Measurements from ENCODE around the gene CCDC85B.

Gene CCDC85B

DNA sequence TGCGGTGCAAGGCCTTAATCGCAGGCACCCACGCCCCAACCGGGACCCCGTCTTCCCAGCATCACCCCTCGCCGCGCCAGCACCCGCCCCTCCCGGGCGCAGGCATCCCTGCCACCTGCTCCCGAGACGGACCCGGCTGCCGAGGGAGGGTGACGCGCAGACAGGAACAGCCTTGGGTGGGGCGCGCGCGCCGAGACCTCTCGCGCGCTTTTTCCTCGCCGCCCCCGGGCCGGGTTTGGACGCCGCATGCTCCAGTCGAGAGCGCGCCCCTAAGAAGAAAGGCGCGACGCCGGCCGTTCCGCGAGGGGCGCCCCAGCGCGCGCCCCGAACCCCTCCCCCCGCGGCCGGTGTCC lies 33.0 kb upstream of the CCDC85B start:
- DNase-seq (ENCODE audit: low read depth), result no peak
- peak overlapping the region; percentile 96 for H3K4me3 ChIP-seq (ENCODE audit: low read depth, low read length)
- TF ChIP-seq CTCF (IDR thresholded peaks at IDR 0.05; ENCODE audit: low read depth, low read length) (no peak), MYC (IDR thresholded peaks at IDR 0.05; ENCODE audit: low read depth, low read length) (no peak), POLR2A (IDR thresholded peaks at IDR 0.05; ENCODE audit: extremely low read depth, insufficient read length) (no peak)
- TF ChIP-seq, protein P1, sequence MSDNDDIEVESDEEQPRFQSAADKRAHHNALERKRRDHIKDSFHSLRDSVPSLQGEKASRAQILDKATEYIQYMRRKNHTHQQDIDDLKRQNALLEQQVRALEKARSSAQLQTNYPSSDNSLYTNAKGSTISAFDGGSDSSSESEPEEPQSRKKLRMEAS (IDR thresholded peaks at IDR 0.05; ENCODE audit: low read depth, low read length), result no peak

DNA sequence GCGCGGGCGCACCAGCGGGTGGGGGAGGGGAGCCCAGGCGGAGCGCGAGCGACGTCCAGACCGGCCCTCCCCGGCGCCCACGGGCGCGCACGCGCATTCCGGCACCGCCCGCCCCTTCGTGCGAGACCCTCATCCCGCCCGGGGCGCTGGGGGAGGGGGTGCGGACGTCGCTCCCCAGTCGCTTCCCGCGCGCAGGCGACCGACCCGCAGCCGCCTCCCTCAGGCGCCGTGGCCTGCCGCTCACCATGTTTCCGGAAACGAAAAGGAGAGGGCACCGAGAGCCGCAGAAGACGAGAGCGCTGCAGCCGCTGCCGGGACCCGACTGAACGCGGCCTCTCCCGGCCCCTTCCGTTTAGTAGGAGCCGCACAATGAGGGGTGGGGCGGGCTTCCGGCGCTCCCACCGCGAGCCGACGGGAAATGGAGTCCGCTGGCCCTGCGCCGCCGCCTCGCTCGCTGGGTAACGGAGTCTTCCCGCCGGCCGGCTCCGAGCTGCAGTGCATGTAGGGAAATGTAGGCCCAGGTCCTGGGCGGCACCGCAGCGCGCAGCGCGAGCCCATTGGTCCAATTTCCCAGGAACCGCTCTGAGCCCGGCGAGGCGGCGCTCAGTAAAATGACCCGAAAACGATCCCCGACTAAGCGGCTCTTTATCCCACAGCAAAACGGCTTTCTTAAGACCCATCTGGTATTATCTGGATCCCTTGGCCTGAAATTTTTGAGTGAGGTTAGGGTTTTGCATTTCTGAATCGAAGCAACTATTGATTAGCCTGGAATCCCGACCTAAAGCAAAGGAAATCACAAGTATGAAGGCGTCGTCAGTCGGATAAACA lies 32.4 kb upstream of the CCDC85B start, which contains the start of gene CFL1:
Gene CFL1, minus strand, starts transcription at position 328 of the 828 bp plus-strand sequence. Its CDS starts 81 bp downstream, at position 247.
- peak within 1 kb of the TSS; percentile 96 for H3K4me3 ChIP-seq (ENCODE audit: low read depth, low read length)
- TF ChIP-seq CTCF (IDR thresholded peaks at IDR 0.05; ENCODE audit: low read depth, low read length) (no peak), POLR2A (IDR thresholded peaks at IDR 0.05; ENCODE audit: extremely low read depth, insufficient read length) (peak; percentile 99), MYC (IDR thresholded peaks at IDR 0.05; ENCODE audit: low read depth, low read length) (peak; percentile 56; the same call in 1 of the 2 replicates)
- TF ChIP-seq, protein P1 (IDR thresholded peaks at IDR 0.05; ENCODE audit: low read depth, low read length), result peak; percentile 54; the same call in 1 of the 2 replicates
- peak; percentile 99 for DNase-seq (ENCODE audit: low read depth)

DNA sequence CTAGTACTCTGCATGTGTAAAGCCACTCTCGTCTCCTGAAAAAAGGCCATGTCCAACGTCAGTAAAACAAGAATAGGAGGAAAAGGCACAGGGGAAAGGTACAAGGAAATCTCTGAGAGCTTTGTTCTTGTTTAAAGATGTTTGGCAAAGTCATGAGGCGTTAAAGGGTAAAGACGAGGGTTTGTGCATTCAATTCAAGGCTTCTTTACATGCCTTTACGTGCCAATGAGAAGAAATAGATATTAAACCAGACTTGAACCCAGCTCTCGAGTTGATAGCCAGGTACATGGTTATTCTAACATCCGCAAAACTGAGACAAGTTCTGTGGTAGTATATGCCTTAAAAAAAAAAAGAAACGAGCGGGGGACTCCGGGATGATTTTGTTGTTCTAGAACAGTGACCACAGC lies 31.8 kb upstream of the CCDC85B start:
- peak overlapping the region; percentile 76 for H3K4me3 ChIP-seq (ENCODE audit: low read depth, low read length)
- DNase-seq (ENCODE audit: low read depth), result no peak

DNA sequence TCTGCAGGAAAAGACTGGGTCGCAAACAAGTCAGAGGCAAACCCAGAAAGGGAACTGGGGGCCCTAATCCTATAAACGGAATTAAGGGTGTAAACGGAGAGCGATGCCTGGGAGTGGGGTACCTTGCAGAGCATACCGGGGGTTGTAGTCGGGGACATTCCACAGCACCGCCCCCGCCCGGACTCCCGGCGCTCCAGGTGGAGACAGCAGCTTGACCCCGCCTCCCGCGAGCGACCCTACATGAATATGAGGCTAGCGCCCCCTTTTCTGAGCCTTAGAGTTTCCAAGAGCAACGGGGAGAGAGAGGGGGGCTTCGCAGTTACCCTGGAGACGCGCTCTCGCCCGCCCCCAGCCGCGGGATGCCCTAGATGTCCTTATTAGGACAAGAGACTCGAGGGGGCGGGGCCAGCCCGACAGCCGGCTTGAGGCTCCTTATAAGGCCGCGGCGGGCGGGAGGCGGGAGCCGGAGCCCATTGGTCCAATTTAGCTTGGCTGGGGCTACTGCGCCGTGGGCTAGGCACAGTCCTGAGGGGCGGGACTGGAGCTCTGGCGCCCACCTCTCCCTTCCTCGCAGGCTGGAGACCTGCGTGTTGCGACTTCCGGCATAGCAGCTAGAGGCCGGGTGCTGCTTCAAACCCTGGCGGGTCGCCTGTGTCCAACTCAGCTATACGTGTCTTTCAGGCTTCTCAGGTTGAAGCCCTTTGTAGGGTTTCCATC lies 31.2 kb upstream of the CCDC85B start:
- TF ChIP-seq POLR2A (IDR thresholded peaks at IDR 0.05; ENCODE audit: extremely low read depth, insufficient read length) (peak; percentile 98), MYC (IDR thresholded peaks at IDR 0.05; ENCODE audit: low read depth, low read length) (peak; percentile 87), CTCF (IDR thresholded peaks at IDR 0.05; ENCODE audit: low read depth, low read length) (no peak)
- TF ChIP-seq, protein P1 (IDR thresholded peaks at IDR 0.05; ENCODE audit: low read depth, low read length), result peak; percentile 73
- peak overlapping the region; percentile 86 for H3K4me3 ChIP-seq (ENCODE audit: low read depth, low read length)
- DNase-seq (ENCODE audit: low read depth), result peak; percentile 100

More for the DNA sequence above, 31.8 kb upstream of the CCDC85B start:
- TF ChIP-seq MYC (IDR thresholded peaks at IDR 0.05; ENCODE audit: low read depth, low read length) (no peak), POLR2A (IDR thresholded peaks at IDR 0.05; ENCODE audit: extremely low read depth, insufficient read length) (no peak), CTCF (IDR thresholded peaks at IDR 0.05; ENCODE audit: low read depth, low read length) (no peak)
- TF ChIP-seq, protein P1 (IDR thresholded peaks at IDR 0.05; ENCODE audit: low read depth, low read length), result no peak

GRCh38 chr11:65859812-65860277 lies 30.6 kb upstream of the CCDC85B start:
- no peak for DNase-seq (ENCODE audit: low read depth)
- H3K4me3 ChIP-seq (ENCODE audit: low read depth, low read length), result peak overlapping the region; percentile 86
- TF ChIP-seq POLR2A (IDR thresholded peaks at IDR 0.05; ENCODE audit: extremely low read depth, insufficient read length) (no peak), CTCF (IDR thresholded peaks at IDR 0.05; ENCODE audit: low read depth, low read length) (no peak), MYC (IDR thresholded peaks at IDR 0.05; ENCODE audit: low read depth, low read length) (no peak)
- TF ChIP-seq, protein P1 (IDR thresholded peaks at IDR 0.05; ENCODE audit: low read depth, low read length), result no peak
